Bronchial epithelial cell (primary cell): ENCODE data around the gene TXK. TPM values are rescaled to one million over a fixed set of nuclear protein-coding genes. Genes with fewer than 3 reads are reported as not detected.

Source experiments
- DNase-seq: peaks from one replicate; pipeline ENCODE4 v3.0.0-alpha.2; 2010; ENCODE audit warnings: low read depth
- FAIRE-seq: peaks from 2 replicates; lab custom pipeline; 2011; peaks lifted over from hg19 to GRCh38; lab: Jason Lieb, UNC
- H3K27me3 ChIP-seq: 2 replicates; pipeline ENCODE4 v1.5.1; 2011; ENCODE audit warnings: low read length; ENCODE audit not compliant: control insufficient read depth, insufficient read depth
- H3K36me3 ChIP-seq: 2 replicates; pipeline ENCODE4 v1.5.1; 2011; ENCODE audit warnings: low read length; ENCODE audit not compliant: control insufficient read depth, insufficient read depth
- H3K4me3 ChIP-seq: 2 replicates; pipeline ENCODE4 v1.5.1; 2011; ENCODE audit warnings: mild to moderate bottlenecking, low read depth, low read length, control low read depth
- CTCF ChIP-seq: IDR thresholded peaks from 2 replicates; pipeline ENCODE4 v1.5.1; 2011; ENCODE audit warnings: mild to moderate bottlenecking, moderate library complexity, low read length, control low read depth, inconsistent platforms; ENCODE audit not compliant: insufficient read depth, severe bottlenecking
- total RNA-seq: library from RNA; depleted of rRNA; stranded (reverse); fragments of >200 nt; gene quantifications from 2 replicates; pipeline ENCODE4 v1.2.1, GENCODE V29; 2014

The TXK gene
- total RNA-seq, 1 donor from 2014 or later = under 0.01 TPM

- Histone ChIP-seq H3K36me3 (peaks cover 4% of the 10 kb centered on the region), H3K4me3 (no peak overlapping the region), H3K27me3 (no peaks in the 10 kb centered on the region)
- TF ChIP-seq CTCF = peak; percentile 58
- FAIRE-seq = no peak
- DNase-seq = peak; percentile 35
Measured at GRCh38 chr4:48033825-48034413, 100.1 kb downstream of the TXK start.

- DNase-seq (no peak), FAIRE-seq (no peak)
- TF ChIP-seq CTCF = no peak
- H3K27me3 ChIP-seq = no peaks in the 10 kb centered on the region
- H3K36me3 ChIP-seq = peaks cover 4% of the 10 kb centered on the region
- no peak overlapping the region for H3K4me3 ChIP-seq
Measured at GRCh38 chr4:48033412-48033811, 100.6 kb downstream of the TXK start.

- FAIRE-seq (no peak), DNase-seq (no peak)
- H3K36me3 ChIP-seq = peaks cover 4% of the 10 kb centered on the region
- no peaks in the 10 kb centered on the region for H3K27me3 ChIP-seq
- TF ChIP-seq CTCF = no peak
- H3K4me3 ChIP-seq = no peak overlapping the region
Measured at GRCh38 chr4:48032721-48033120, 101.3 kb downstream of the TXK start.

- H3K36me3 ChIP-seq = peaks cover 4% of the 10 kb centered on the region
Measured at GRCh38 chr4:48031802-48032525, 102.1 kb downstream of the TXK start.

GRCh38 chr4:48030470-48030869 lies 103.6 kb downstream of the TXK start:
- DNase-seq (no peak), FAIRE-seq (no peak)
- TF ChIP-seq CTCF = no peak
- Histone ChIP-seq H3K4me3 (no peak overlapping the region), H3K36me3 (peaks cover 9% of the 10 kb centered on the region), H3K27me3 (no peaks in the 10 kb centered on the region)

More at GRCh38 chr4:48031802-48032525, 102.1 kb downstream of the TXK start:
- FAIRE-seq (no peak), DNase-seq (no peak)
- Histone ChIP-seq H3K4me3 (no peak overlapping the region), H3K27me3 (no peaks in the 10 kb centered on the region)
- TF ChIP-seq CTCF = no peak
